ENCODE results near the gene PRRC2A.

- TF ChIP-seq CTCF (IDR thresholded peaks at IDR 0.05) (no peak), POLR2AphosphoS5 (IDR thresholded peaks at IDR 0.05) (no peak), POLR2A (IDR thresholded peaks at IDR 0.05) (no peak)
Observed at GRCh38 chr6:31677955-31678354, 57.4 kb downstream of the PRRC2A start.
